Measurements from ENCODE around the gene ZSCAN12.
"Not testable (repeated sequence)": the region's sequence is repeated elsewhere in the genome, so short reads cannot be mapped to it uniquely, and the experiment has no call there.

The ZSCAN12 gene

DNA sequence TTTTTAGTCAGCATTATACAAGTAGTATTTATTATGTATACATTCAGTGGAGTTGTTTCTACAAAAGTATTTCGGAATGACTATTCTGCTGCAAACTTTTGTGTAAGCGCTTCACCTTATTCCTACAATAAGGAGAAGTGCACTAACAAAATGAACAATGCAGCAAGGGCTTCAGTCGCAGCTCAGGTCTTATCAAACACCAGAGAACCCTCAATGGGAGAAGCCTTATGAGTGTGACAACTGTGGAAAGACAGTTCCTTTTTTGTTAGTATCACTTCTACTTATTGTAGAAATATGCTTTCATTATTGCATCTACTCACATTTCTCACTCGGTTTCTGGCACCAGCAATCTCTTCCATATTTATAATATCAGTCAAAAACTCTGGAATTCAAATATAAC lies 31.0 kb downstream of the ZSCAN12 start:
- no peak for DNase-seq (ENCODE audit: low read depth)
- TF ChIP-seq CTCF (conservative IDR thresholded peaks at IDR 0.05; ENCODE audit: low read depth, low read length): no peak
- H3K4me3 ChIP-seq (ENCODE audit: low read depth, low read length): no peak overlapping the region

DNA sequence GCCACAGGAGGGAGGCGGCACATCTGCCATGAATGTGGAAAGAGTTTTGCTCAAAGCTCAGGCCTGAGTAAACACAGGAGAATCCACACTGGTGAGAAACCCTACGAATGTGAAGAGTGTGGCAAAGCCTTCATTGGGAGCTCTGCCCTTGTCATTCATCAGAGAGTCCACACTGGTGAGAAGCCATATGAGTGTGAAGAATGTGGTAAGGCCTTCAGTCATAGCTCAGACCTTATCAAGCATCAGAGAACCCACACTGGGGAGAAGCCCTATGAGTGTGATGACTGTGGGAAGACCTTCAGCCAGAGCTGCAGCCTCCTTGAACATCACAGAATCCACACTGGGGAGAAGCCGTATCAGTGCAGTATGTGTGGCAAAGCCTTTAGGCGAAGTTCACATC lies 34.0 kb downstream of the ZSCAN12 start:
- DNase-seq (ENCODE audit: low read depth); H3K4me3 ChIP-seq (ENCODE audit: low read depth, low read length): not testable (repeated sequence)

- no peak for TF ChIP-seq CTCF (conservative IDR thresholded peaks at IDR 0.05; ENCODE audit: low read depth, low read length)
- DNase-seq (ENCODE audit: low read depth): no peak
- H3K4me3 ChIP-seq (ENCODE audit: low read depth, low read length): no peak overlapping the region
These were observed 38.6 kb downstream of the ZSCAN12 start for GRCh38 chr6:28360961-28361360.

DNA sequence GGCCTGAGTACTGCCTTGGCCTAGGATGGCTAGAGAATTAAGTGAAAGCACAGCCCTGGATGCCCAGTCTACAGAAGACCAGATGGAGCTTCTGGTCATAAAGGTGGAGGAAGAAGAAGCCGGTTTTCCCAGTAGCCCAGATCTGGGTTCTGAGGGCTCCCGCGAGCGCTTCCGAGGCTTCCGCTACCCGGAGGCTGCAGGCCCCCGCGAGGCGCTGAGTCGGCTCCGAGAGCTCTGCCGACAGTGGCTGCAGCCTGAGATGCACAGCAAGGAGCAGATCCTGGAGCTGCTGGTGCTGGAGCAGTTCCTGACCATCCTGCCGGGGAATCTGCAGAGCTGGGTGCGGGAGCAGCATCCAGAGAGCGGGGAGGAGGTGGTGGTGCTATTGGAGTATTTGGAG lies 40.0 kb downstream of the ZSCAN12 start:
- H3K4me3 ChIP-seq (ENCODE audit: low read depth, low read length); DNase-seq (ENCODE audit: low read depth): not testable (repeated sequence)

DNA sequence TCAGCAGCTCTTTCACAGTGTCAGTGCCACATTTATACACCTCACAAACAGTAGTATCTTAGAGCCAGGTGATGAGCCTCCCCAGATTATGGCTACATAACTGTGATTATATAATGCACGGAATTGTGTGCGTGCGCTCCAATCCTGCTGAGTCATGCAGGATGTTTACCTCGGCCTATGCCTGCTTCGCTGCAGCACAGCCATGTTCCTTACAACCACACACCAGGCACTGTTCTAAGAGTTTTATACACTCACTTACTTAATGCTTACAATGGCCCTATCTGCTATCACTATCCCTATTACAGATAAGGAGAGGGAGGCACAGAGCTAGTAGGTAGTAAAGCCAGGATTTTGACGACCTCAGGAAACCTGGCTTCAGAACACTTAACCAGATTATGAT lies 42.5 kb downstream of the ZSCAN12 start:
- TF ChIP-seq CTCF (conservative IDR thresholded peaks at IDR 0.05; ENCODE audit: low read depth, low read length): no peak
- DNase-seq (ENCODE audit: low read depth): peak; percentile 64
- no peak overlapping the region for H3K4me3 ChIP-seq (ENCODE audit: low read depth, low read length)

- no peak for DNase-seq (ENCODE audit: low read depth)
- no peak overlapping the region for H3K4me3 ChIP-seq (ENCODE audit: low read depth, low read length)
These were observed 42.9 kb downstream of the ZSCAN12 start for GRCh38 chr6:28356666-28357020.

DNA sequence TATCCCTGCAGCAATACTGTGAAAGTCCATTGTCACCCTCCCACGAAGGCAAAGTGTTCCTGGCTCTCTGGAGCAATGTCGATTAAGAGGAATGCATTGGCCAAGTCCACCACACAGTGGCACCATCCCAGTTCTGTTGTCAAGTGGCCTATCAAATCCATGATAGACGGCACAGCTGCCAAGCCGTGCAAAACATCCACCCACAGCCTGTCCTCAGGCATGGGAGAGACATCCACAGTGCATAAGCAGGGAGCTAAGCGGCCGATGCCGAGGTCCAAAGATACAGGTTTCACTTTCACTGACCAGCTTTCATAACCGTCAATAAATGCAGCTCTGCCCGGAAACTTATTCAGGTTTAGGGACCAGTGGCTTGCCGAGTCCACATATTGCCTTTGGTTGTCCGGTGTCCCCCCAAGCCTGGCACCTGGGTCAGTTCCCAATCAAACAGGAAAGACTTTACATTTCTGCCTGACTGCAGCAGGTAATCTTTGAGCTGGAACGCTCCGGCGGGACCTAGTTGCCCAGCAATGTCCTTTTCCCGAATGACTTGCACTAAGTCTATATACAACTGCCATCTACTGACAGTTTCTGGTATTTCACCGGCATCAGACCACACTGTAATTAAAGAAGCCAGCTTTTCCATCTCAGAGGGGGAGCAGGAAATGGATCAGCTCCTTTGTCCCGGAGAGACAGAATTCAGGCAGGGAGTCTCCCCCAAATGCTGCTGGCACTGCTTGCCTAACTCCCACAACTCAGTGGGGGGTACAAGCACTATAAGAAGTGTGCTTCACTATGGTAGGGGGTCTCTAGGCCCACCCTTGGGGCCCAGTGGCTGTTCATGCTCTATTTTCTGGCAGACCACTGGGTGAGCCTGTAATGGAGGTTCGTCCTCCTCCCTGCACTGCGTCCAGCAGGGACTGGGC lies 43.5 kb downstream of the ZSCAN12 start:
- H3K4me3 ChIP-seq (ENCODE audit: low read depth, low read length): peak overlapping the region; percentile 78
- peak; percentile 95 for DNase-seq (ENCODE audit: low read depth)
- peak; percentile 80 for TF ChIP-seq CTCF (conservative IDR thresholded peaks at IDR 0.05; ENCODE audit: low read depth, low read length)

More at GRCh38 chr6:28356666-28357020, 42.9 kb downstream of the ZSCAN12 start:
- no peak for TF ChIP-seq CTCF (conservative IDR thresholded peaks at IDR 0.05; ENCODE audit: low read depth, low read length)

Data from choroid plexus epithelial cell (primary cell).